Osteoblast (primary cell): Measurements from ENCODE around the gene BTBD2. TPM values are rescaled to one million over a fixed set of nuclear protein-coding genes. Genes with fewer than 3 reads are reported as not detected.

Experiments
- DNase-seq: peaks from one replicate; pipeline ENCODE4 v3.0.0; 2011; ENCODE audit warnings: low spot score, mixed read lengths; ENCODE audit not compliant: insufficient read length; ENCODE audit errors: missing footprints
- H2AFZ ChIP-seq: 2 replicates; pipeline ENCODE4 v1.6.0; 2011; ENCODE audit warnings: mild to moderate bottlenecking, low read length
- H3K27ac ChIP-seq: 2 replicates; pipeline ENCODE4 v1.5.1; 2011; ENCODE audit warnings: mild to moderate bottlenecking, low read depth, low read length, moderate library complexity
- H3K27me3 ChIP-seq: 2 replicates; pipeline ENCODE4 v1.6.0; 2012; ENCODE audit warnings: mild to moderate bottlenecking, control low read depth, inconsistent platforms, low read length, moderate library complexity; ENCODE audit not compliant: insufficient read depth
- H3K36me3 ChIP-seq: 2 replicates; pipeline ENCODE4 v1.5.1; 2011; ENCODE audit warnings: mild to moderate bottlenecking, low read length, control low read depth, moderate library complexity; ENCODE audit not compliant: insufficient read depth
- H3K4me1 ChIP-seq: 2 replicates; pipeline ENCODE4 v1.5.1; 2011; ENCODE audit warnings: mild to moderate bottlenecking, low read length, control low read depth, moderate library complexity; ENCODE audit not compliant: insufficient read depth
- H3K4me2 ChIP-seq: 2 replicates; pipeline ENCODE4 v1.6.0; 2011; ENCODE audit warnings: mild to moderate bottlenecking, low read length; ENCODE audit not compliant: insufficient read depth
- H3K4me3 ChIP-seq: fragments of 200-600 bp; sonication (generic); 3 replicates; pipeline ENCODE4 v1.5.1; 2012; ENCODE audit warnings: mild to moderate bottlenecking, low read length, inconsistent platforms; ENCODE audit not compliant: insufficient read depth
- H3K79me2 ChIP-seq: 2 replicates; pipeline ENCODE4 v1.6.0; 2012; ENCODE audit warnings: mild to moderate bottlenecking, low read length, control low read depth, inconsistent platforms; ENCODE audit not compliant: insufficient read depth
- H3K9me3 ChIP-seq: 2 replicates; pipeline ENCODE4 v1.5.1; 2011; ENCODE audit warnings: low read depth, low read length, control low read depth
- H4K20me1 ChIP-seq: 2 replicates; pipeline ENCODE4 v1.6.0; 2012; ENCODE audit warnings: mild to moderate bottlenecking, low read length, control low read depth; ENCODE audit not compliant: insufficient read depth
- CTCF ChIP-seq: IDR thresholded peaks from 2 replicates; pipeline ENCODE4 v1.5.1; 2011; ENCODE audit warnings: mild to moderate bottlenecking, low read depth, low read length, moderate library complexity; ENCODE audit errors: extremely low read depth
- total RNA-seq: library from RNA; depleted of rRNA; stranded (reverse); fragments of >200 nt; gene quantifications from 2 replicates; pipeline ENCODE4 v1.2.3, GENCODE V29; 2012

The BTBD2 gene
- total RNA-seq, 1 donor: 57.5 TPM

GRCh38 chr19:2042485-2043250 is 27.2 kb upstream of the BTBD2 start:
- Histone ChIP-seq H3K4me1 (peaks cover 7% of the 10 kb centered on the region), H3K79me2 (peaks cover 26% of the 10 kb centered on the region), H4K20me1 (peaks cover 58% of the 10 kb centered on the region), H2AFZ (no peak overlapping the region), H3K36me3 (peaks cover 44% of the 10 kb centered on the region), H3K27ac (peak overlapping the region; percentile 33), H3K4me2 (no peak overlapping the region), H3K27me3 (no peaks in the 10 kb centered on the region), H3K4me3 (no peak overlapping the region), H3K9me3 (no peaks in the 10 kb centered on the region)
- no peak for TF ChIP-seq CTCF
- peak; percentile 77 for DNase-seq

- peaks cover 43% of the 10 kb centered on the region for H3K36me3 ChIP-seq
- H3K4me2 ChIP-seq: no peak overlapping the region
Observed at GRCh38 chr19:2041683-2042484, 26.4 kb upstream of the BTBD2 start.

GRCh38 chr19:2041433-2041682 is 25.8 kb upstream of the BTBD2 start:
- H2AFZ ChIP-seq: no peak overlapping the region
- H3K27me3 ChIP-seq: no peaks in the 10 kb centered on the region
- H3K36me3 ChIP-seq: peaks cover 38% of the 10 kb centered on the region
- H3K27ac ChIP-seq: no peak overlapping the region
- H3K4me3 ChIP-seq: no peak overlapping the region
- peaks cover 45% of the 10 kb centered on the region for H4K20me1 ChIP-seq
- H3K9me3 ChIP-seq: no peaks in the 10 kb centered on the region
- H3K4me1 ChIP-seq: peaks cover 6% of the 10 kb centered on the region
- H3K79me2 ChIP-seq: peaks cover 13% of the 10 kb centered on the region
- no peak overlapping the region for H3K4me2 ChIP-seq
- TF ChIP-seq CTCF: no peak
- peak; percentile 81 for DNase-seq

More at GRCh38 chr19:2041683-2042484, 26.4 kb upstream of the BTBD2 start:
- Histone ChIP-seq H3K4me3 (no peak overlapping the region), H2AFZ (no peak overlapping the region), H3K27me3 (no peaks in the 10 kb centered on the region), H3K4me1 (peaks cover 6% of the 10 kb centered on the region), H4K20me1 (peaks cover 50% of the 10 kb centered on the region), H3K27ac (peak overlapping the region; percentile 33), H3K9me3 (no peaks in the 10 kb centered on the region), H3K79me2 (peaks cover 19% of the 10 kb centered on the region)
- no peak for TF ChIP-seq CTCF
- peak; percentile 98 for DNase-seq
